ACC112 (cell line): ENCODE results near the gene ARMC7.
A peak's percentile ranks its signal among the peaks of the same experiment; 100 is the strongest.

Experiments used
- H2AFZ ChIP-seq: fragments of 200-600 bp; sonication (generic); one replicate; pipeline ENCODE4 v1.6.0; 2017; ENCODE audit warnings: antibody characterized with exemption, low read length; ENCODE audit not compliant: unreplicated experiment
- H3K27ac ChIP-seq: fragments of 200-600 bp; sonication (generic); 2 replicates; pipeline ENCODE4 v1.5.1; 2014; ENCODE audit warnings: low read depth, mild to moderate bottlenecking, antibody characterized with exemption, low read length, moderate library complexity
- H3K27me3 ChIP-seq: fragments of 200-600 bp; sonication (generic); 2 replicates; pipeline ENCODE4 v1.6.1; 2014; ENCODE audit warnings: mild to moderate bottlenecking, antibody characterized with exemption, low read length, moderate library complexity, mixed read lengths; ENCODE audit not compliant: insufficient read depth
- H3K36me3 ChIP-seq: fragments of 200-600 bp; sonication (generic); 2 replicates; pipeline ENCODE4 v1.6.1; 2016; ENCODE audit warnings: mild to moderate bottlenecking, antibody characterized with exemption, low read length, moderate library complexity, mixed read lengths; ENCODE audit not compliant: insufficient read depth
- H3K4me1 ChIP-seq: fragments of 200-600 bp; sonication (generic); one replicate; pipeline ENCODE4 v1.6.1; 2016; ENCODE audit warnings: low read length, mixed read lengths; ENCODE audit not compliant: insufficient read depth, unreplicated experiment, control insufficient read depth
- H3K4me3 ChIP-seq: fragments of 200-600 bp; sonication (generic); 2 replicates; pipeline ENCODE4 v1.5.1; 2014; ENCODE audit warnings: mild to moderate bottlenecking, low read depth, low read length
- H3K79me2 ChIP-seq: fragments of 200-600 bp; sonication (generic); one replicate; pipeline ENCODE4 v1.6.0; 2016; ENCODE audit warnings: low read length; ENCODE audit not compliant: control insufficient read depth, unreplicated experiment, insufficient read depth

ARMC7 gene

GRCh38 chr17:75103601-75104554 is 5.9 kb upstream of the ARMC7 start:
- Histone ChIP-seq H3K27me3 (no peaks in the 10 kb centered on the region), H2AFZ (no peak overlapping the region), H3K4me3 (no peak overlapping the region), H3K36me3 (no peaks in the 10 kb centered on the region), H3K4me1 (no peaks in the 10 kb centered on the region), H3K27ac (no peak overlapping the region), H3K79me2 (no peaks in the 10 kb centered on the region)

DNA sequence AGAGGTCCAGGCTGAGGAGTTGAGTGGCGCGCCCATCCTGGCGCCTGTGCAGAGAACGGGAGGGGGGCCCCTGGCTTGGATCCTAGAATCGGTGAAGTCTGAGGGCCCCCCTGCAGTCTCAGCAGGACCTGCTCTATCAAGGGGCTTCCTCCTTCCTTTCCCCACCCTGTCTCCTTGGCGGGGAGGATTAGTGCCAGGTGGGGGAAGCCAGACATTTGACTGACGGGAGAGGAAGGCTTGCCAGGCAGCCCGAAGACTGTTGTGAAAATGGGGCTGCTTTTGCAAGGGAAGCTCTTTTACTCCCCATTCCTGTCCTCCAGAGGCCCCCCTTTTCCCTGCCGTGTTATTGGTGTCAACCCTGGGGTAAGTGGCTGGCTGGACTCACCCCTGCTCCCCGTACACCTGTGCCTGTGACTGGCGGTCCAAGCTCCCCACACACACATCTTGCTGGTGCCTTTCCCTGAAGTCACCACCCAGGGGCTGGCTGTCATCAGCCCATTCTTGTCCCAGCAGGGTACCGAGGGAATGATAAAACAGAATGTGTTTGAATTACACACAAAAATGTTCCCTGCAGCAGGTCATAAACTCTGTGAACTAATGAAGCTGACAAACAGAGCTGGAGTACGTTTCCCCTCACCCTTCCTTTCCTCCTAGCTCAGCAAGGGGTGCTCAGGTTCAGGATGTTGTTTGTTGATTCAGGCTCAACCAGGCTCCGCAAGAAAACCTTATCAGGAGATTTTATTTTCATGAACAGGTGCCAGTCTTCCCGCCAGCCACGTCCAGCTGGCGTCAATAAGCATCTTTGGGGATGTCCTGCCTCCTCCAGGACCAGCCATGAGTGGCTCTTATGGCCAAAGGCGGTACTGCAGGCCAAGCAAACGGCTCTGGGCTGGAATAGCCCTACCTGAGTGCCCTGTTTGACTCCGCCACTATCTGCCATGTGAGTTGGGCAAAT is 4.4 kb upstream of the ARMC7 start:
- Histone ChIP-seq H3K4me3 (no peak overlapping the region), H2AFZ (no peak overlapping the region), H3K79me2 (no peaks in the 10 kb centered on the region), H3K4me1 (no peaks in the 10 kb centered on the region), H3K27me3 (0 out of 2 replicates have a peak, but pooled peaks cover 3% of the 10 kb centered on the region), H3K36me3 (no peaks in the 10 kb centered on the region), H3K27ac (no peak overlapping the region)

- H3K36me3 ChIP-seq, result no peaks in the 10 kb centered on the region
- no peak overlapping the region for H3K4me3 ChIP-seq
- H3K4me1 ChIP-seq, result no peaks in the 10 kb centered on the region
- no peak overlapping the region for H3K27ac ChIP-seq
- 0 out of 2 replicates have a peak, but pooled peaks cover 3% of the 10 kb centered on the region for H3K27me3 ChIP-seq
- H2AFZ ChIP-seq, result no peak overlapping the region
- no peaks in the 10 kb centered on the region for H3K79me2 ChIP-seq
These were observed 1.6 kb upstream of the ARMC7 start for GRCh38 chr17:75108193-75108592.

- H3K27me3 ChIP-seq, result 0 out of 2 replicates have a peak, but pooled peaks cover 3% of the 10 kb centered on the region
- H3K4me3 ChIP-seq, result peak overlapping the region; percentile 90
- no peaks in the 10 kb centered on the region for H3K36me3 ChIP-seq
- peak overlapping the region; percentile 44 for H2AFZ ChIP-seq
- H3K79me2 ChIP-seq, result no peaks in the 10 kb centered on the region
- H3K4me1 ChIP-seq, result no peaks in the 10 kb centered on the region
- no peak overlapping the region for H3K27ac ChIP-seq
These were observed 743 bp upstream of the ARMC7 start for GRCh38 chr17:75109046-75109406.

DNA sequence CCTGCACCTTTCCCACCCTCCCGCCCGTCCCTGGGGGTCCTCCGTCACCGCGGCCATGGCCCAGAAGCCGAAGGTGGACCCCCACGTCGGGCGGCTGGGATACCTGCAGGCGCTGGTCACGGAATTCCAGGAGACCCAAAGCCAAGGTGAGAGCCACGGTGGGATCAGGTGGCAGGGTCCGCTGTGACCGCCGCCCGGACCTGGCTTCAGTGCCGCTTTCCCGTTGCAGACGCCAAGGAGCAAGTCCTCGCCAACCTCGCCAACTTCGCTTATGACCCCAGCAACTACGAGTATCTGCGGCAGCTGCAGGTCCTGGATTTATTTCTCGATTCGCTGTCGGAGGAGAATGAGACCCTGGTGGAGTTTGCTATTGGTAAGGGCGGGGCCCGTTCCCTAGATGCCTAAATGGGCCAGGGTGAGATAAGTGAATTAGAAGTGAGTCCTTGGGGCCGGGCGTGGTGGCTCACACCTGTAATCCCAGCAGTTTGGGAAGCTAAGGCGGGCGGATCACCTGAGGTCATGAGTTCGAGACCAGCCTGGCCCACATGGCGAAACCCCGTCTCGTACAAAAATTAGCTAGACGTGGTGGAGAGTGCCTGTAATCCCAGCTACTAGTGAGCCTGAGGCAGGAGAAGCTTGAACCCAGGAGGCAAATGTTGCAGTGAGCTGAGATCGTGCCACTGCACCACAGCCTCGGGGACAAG is 617 bp downstream of the ARMC7 start:
- no peaks in the 10 kb centered on the region for H3K79me2 ChIP-seq
- H3K27me3 ChIP-seq, result 0 out of 2 replicates have a peak, but pooled peaks cover 3% of the 10 kb centered on the region
- H3K36me3 ChIP-seq, result no peaks in the 10 kb centered on the region
- H2AFZ ChIP-seq, result peak overlapping the region; percentile 83
- peaks cover 5% of the 10 kb centered on the region for H3K4me1 ChIP-seq
- H3K4me3 ChIP-seq, result peak overlapping the region; percentile 90
- H3K27ac ChIP-seq, result no peak overlapping the region

GRCh38 chr17:75111777-75112335 is 2.1 kb downstream of the ARMC7 start:
- Histone ChIP-seq H3K4me3 (no peak overlapping the region), H2AFZ (no peak overlapping the region), H3K27me3 (0 out of 2 replicates have a peak, but pooled peaks cover 3% of the 10 kb centered on the region), H3K4me1 (peaks cover 5% of the 10 kb centered on the region), H3K36me3 (no peaks in the 10 kb centered on the region), H3K27ac (no peak overlapping the region), H3K79me2 (no peaks in the 10 kb centered on the region)

- no peaks in the 10 kb centered on the region for H3K79me2 ChIP-seq
- peak overlapping the region; percentile 64 for H2AFZ ChIP-seq
- H3K4me1 ChIP-seq, result peaks cover 5% of the 10 kb centered on the region
- H3K36me3 ChIP-seq, result no peaks in the 10 kb centered on the region
- H3K4me3 ChIP-seq, result peak overlapping the region; percentile 66
- H3K27ac ChIP-seq, result no peak overlapping the region
- 0 out of 2 replicates have a peak, but pooled peaks cover 2% of the 10 kb centered on the region for H3K27me3 ChIP-seq
These were observed 4.2 kb downstream of the ARMC7 start for GRCh38 chr17:75113798-75114551.

GRCh38 chr17:75114552-75115314 is 5.0 kb downstream of the ARMC7 start:
- Histone ChIP-seq H3K79me2 (no peaks in the 10 kb centered on the region), H2AFZ (peak overlapping the region; percentile 64)

GRCh38 chr17:75115555-75115954 is 5.8 kb downstream of the ARMC7 start:
- H3K79me2 ChIP-seq, result no peaks in the 10 kb centered on the region
- H3K27me3 ChIP-seq, result no peaks in the 10 kb centered on the region
- no peaks in the 10 kb centered on the region for H3K36me3 ChIP-seq
- H3K4me1 ChIP-seq, result peaks cover 5% of the 10 kb centered on the region
- no peak overlapping the region for H3K27ac ChIP-seq
- no peak overlapping the region for H3K4me3 ChIP-seq
- no peak overlapping the region for H2AFZ ChIP-seq

More at GRCh38 chr17:75114552-75115314, 5.0 kb downstream of the ARMC7 start:
- Histone ChIP-seq H3K27me3 (no peaks in the 10 kb centered on the region), H3K36me3 (no peaks in the 10 kb centered on the region), H3K4me3 (peak overlapping the region; percentile 66), H3K27ac (no peak overlapping the region), H3K4me1 (peaks cover 5% of the 10 kb centered on the region)
